GM21526 (cell line): ENCODE results near the gene EDN2.

Source experiments
- ATAC-seq: cut with Tn5 transposase; IDR thresholded peaks from one replicate; pipeline ENCODE4 v1.9.1; 2021; ENCODE audit warnings: moderate library complexity; ENCODE audit not compliant: unreplicated experiment, low FRiP score

EDN2 gene

GRCh38 chr1:41486053-41486370, 1.5 kb upstream of the EDN2 start:
- no peak for ATAC-seq

GRCh38 chr1:41485605-41486004, 1.1 kb upstream of the EDN2 start:
- ATAC-seq = no peak

- ATAC-seq = no peak
These were observed 502 bp downstream of the EDN2 start for GRCh38 chr1:41483960-41484401.

GRCh38 chr1:41483001-41483850, 1.3 kb downstream of the EDN2 start:
- no peak for ATAC-seq

GRCh38 chr1:41482001-41482765, 2.3 kb downstream of the EDN2 start:
- ATAC-seq = no peak

GRCh38 chr1:41481109-41481775, 3.2 kb downstream of the EDN2 start:
- no peak for ATAC-seq

GRCh38 chr1:41480204-41481108, 4.0 kb downstream of the EDN2 start:
- no peak for ATAC-seq

GRCh38 chr1:41479808-41480160, 4.7 kb downstream of the EDN2 start:
- no peak for ATAC-seq

GRCh38 chr1:41479000-41479807, 5.3 kb downstream of the EDN2 start:
- no peak for ATAC-seq

- no peak for ATAC-seq
These were observed 6.2 kb downstream of the EDN2 start for GRCh38 chr1:41478118-41478748.

- ATAC-seq = no peak
These were observed 7.6 kb downstream of the EDN2 start for GRCh38 chr1:41476807-41477361.

GRCh38 chr1:41475859-41476567, 8.5 kb downstream of the EDN2 start:
- no peak for ATAC-seq

GRCh38 chr1:41475346-41475745, 9.1 kb downstream of the EDN2 start:
- no peak for ATAC-seq

- ATAC-seq = no peak
These were observed 9.8 kb downstream of the EDN2 start for GRCh38 chr1:41474490-41475271.

GRCh38 chr1:41473738-41474362, 10.6 kb downstream of the EDN2 start:
- ATAC-seq = no peak

GRCh38 chr1:41471658-41472057, 12.8 kb downstream of the EDN2 start:
- no peak for ATAC-seq

GRCh38 chr1:41469706-41470105, 14.8 kb downstream of the EDN2 start:
- ATAC-seq = no peak
